Astrocyte (in vitro differentiated cells and primary cell): Measurements from ENCODE around the gene ZNF618.

Source experiments
- CTCF ChIP-seq: IDR thresholded peaks from 2 replicates; pipeline ENCODE4 v1.5.1; 2011; ENCODE audit warnings: low read depth, mild to moderate bottlenecking, inconsistent platforms, low read length, moderate library complexity; ENCODE audit not compliant: insufficient read depth
- EZH2 ChIP-seq: IDR thresholded peaks from 2 replicates; pipeline ENCODE4 v1.6.1; 2012; ENCODE audit warnings: mild to moderate bottlenecking, low read length, inconsistent platforms; ENCODE audit not compliant: insufficient read depth

GRCh38 chr9:114072184-114073140, 196.4 kb downstream of the ZNF618 start:
- no peak for TF ChIP-seq EZH2
- TF ChIP-seq CTCF: no peak
